ENCODE results near the gene PRR5.

Gene PRR5

GRCh38 chr22:44750481-44750880 lies 48.5 kb downstream of the PRR5 start:
- TF ChIP-seq TAF1 (IDR thresholded peaks at IDR 0.05; ENCODE audit: borderline replicate concordance, insufficient read depth, low read length) (no peak), REST (IDR thresholded peaks at IDR 0.05; ENCODE audit: insufficient read depth in 1 of 2, low read depth in 2 of 2, low read length in 2 of 2) (no peak), FOXP2 (optimal IDR thresholded peaks at IDR 0.05; ENCODE audit: borderline replicate concordance, extremely low read depth, extremely low read length, insufficient read depth) (no peak), SIN3A (IDR thresholded peaks at IDR 0.05; ENCODE audit: borderline replicate concordance, insufficient read depth, low read length) (no peak), POLR2AphosphoS5 (IDR thresholded peaks at IDR 0.05; ENCODE audit: low read depth, low read length) (no peak)

- TF ChIP-seq REST (IDR thresholded peaks at IDR 0.05; ENCODE audit: insufficient read depth in 1 of 2, low read depth in 2 of 2, low read length in 2 of 2), result no peak
- TF ChIP-seq POLR2AphosphoS5 (IDR thresholded peaks at IDR 0.05; ENCODE audit: low read depth, low read length), result no peak
- TF ChIP-seq TAF1 (IDR thresholded peaks at IDR 0.05; ENCODE audit: borderline replicate concordance, insufficient read depth, low read length), result no peak
- no peak for TF ChIP-seq SIN3A (IDR thresholded peaks at IDR 0.05; ENCODE audit: borderline replicate concordance, insufficient read depth, low read length)
- TF ChIP-seq FOXP2 (optimal IDR thresholded peaks at IDR 0.05; ENCODE audit: borderline replicate concordance, extremely low read depth, extremely low read length, insufficient read depth), result no peak
These were observed 50.5 kb downstream of the PRR5 start, which contains the start of gene ARHGAP8 for GRCh38 chr22:44752285-44753188. ARHGAP8 (plus strand) TSS chr22:44752575; CDS start chr22:44786528, 33,953 bp downstream.

GRCh38 chr22:44753189-44754042 lies 51.4 kb downstream of the PRR5 start:
- TF ChIP-seq TAF1 (IDR thresholded peaks at IDR 0.05; ENCODE audit: borderline replicate concordance, insufficient read depth, low read length) (no peak), FOXP2 (optimal IDR thresholded peaks at IDR 0.05; ENCODE audit: borderline replicate concordance, extremely low read depth, extremely low read length, insufficient read depth) (no peak), SIN3A (IDR thresholded peaks at IDR 0.05; ENCODE audit: borderline replicate concordance, insufficient read depth, low read length) (no peak), REST (IDR thresholded peaks at IDR 0.05; ENCODE audit: insufficient read depth in 1 of 2, low read depth in 2 of 2, low read length in 2 of 2) (no peak), POLR2AphosphoS5 (IDR thresholded peaks at IDR 0.05; ENCODE audit: low read depth, low read length) (no peak)

GRCh38 chr22:44754998-44755397 lies 53.0 kb downstream of the PRR5 start:
- TF ChIP-seq TAF1 (IDR thresholded peaks at IDR 0.05; ENCODE audit: borderline replicate concordance, insufficient read depth, low read length) (no peak), REST (IDR thresholded peaks at IDR 0.05; ENCODE audit: insufficient read depth in 1 of 2, low read depth in 2 of 2, low read length in 2 of 2) (no peak), POLR2AphosphoS5 (IDR thresholded peaks at IDR 0.05; ENCODE audit: low read depth, low read length) (no peak), FOXP2 (optimal IDR thresholded peaks at IDR 0.05; ENCODE audit: borderline replicate concordance, extremely low read depth, extremely low read length, insufficient read depth) (no peak)
